ENCODE results near the gene HACL1.

DNA sequence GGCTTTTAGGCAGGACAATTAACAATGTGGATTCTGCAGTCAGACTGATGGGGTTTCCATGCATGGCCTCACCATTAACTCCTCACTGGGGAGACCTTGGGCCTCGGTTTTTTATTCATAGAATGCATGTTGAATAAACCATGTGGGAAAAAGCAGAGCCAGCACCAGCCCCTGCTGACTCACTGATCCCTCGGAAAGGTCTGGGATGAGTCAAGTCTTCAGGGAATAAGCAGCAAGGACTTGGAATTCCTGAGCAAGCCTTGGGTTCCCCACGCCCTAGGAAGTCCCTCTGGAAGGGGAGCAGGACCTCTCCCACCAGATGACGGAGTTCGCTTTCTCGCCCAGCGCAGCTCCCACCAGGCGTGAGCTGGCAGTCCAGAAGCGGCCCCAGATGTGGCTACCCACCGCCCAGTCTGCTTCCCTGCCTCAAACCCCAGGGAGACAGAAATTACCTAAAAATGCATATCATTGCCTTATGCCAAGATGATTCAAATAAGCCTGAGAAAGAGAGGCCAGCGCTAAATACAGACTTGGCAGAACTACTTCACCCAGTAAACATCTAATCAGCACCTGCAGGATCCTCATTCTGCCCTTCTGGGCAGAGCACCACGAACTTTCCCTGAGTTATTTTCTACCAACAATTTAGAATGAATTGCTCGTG, 45.6 kb upstream of the HACL1 start:
- TF ChIP-seq POLR2A (IDR thresholded peaks at IDR 0.05) (no peak), EP300 (IDR thresholded peaks at IDR 0.05) (no peak)
- TF ChIP-seq, protein P1, sequence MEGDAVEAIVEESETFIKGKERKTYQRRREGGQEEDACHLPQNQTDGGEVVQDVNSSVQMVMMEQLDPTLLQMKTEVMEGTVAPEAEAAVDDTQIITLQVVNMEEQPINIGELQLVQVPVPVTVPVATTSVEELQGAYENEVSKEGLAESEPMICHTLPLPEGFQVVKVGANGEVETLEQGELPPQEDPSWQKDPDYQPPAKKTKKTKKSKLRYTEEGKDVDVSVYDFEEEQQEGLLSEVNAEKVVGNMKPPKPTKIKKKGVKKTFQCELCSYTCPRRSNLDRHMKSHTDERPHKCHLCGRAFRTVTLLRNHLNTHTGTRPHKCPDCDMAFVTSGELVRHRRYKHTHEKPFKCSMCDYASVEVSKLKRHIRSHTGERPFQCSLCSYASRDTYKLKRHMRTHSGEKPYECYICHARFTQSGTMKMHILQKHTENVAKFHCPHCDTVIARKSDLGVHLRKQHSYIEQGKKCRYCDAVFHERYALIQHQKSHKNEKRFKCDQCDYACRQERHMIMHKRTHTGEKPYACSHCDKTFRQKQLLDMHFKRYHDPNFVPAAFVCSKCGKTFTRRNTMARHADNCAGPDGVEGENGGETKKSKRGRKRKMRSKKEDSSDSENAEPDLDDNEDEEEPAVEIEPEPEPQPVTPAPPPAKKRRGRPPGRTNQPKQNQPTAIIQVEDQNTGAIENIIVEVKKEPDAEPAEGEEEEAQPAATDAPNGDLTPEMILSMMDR (IDR thresholded peaks at IDR 0.05) = no peak
